ENCODE measurements around the gene SIDT1.

DNA sequence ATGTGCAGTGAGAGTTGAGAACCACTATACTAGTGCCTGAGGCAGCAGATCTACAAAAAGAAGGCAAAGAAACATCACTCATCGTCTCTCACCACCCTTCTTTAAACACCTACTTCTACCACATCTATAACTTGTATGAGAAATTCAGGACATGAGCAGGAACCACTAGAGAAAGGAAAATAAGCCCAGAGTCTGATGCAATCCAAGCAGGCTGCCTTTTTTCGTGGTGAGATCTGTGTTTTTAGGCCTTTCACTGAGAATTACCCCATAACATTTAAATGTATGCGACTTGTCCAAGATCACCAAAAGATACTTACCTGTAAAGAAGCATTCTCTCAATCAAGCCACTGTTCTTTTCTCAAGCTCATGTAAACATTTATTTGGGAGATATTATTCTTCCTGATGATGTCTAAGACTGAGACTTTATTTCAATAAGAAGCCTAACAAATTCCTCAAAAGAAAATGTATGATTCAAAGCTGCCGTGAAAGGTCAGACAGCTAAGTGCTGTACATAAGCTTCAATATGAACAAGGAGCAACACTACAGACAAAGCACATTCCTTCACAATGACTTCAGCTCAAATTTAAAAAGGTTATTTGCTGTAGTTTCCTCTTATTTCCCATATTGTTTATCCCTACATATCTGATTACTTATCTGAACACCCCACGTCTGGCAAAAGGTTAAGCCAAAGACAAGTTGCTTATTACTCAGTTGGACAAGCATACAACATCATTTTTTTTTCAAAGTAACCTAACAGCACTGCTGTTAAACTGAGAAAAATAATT lies 33.9 kb upstream of the SIDT1 start:
- TF ChIP-seq, protein P1, sequence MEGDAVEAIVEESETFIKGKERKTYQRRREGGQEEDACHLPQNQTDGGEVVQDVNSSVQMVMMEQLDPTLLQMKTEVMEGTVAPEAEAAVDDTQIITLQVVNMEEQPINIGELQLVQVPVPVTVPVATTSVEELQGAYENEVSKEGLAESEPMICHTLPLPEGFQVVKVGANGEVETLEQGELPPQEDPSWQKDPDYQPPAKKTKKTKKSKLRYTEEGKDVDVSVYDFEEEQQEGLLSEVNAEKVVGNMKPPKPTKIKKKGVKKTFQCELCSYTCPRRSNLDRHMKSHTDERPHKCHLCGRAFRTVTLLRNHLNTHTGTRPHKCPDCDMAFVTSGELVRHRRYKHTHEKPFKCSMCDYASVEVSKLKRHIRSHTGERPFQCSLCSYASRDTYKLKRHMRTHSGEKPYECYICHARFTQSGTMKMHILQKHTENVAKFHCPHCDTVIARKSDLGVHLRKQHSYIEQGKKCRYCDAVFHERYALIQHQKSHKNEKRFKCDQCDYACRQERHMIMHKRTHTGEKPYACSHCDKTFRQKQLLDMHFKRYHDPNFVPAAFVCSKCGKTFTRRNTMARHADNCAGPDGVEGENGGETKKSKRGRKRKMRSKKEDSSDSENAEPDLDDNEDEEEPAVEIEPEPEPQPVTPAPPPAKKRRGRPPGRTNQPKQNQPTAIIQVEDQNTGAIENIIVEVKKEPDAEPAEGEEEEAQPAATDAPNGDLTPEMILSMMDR (IDR thresholded peaks at IDR 0.05) = no peak
- no peak for TF ChIP-seq POLR2A (IDR thresholded peaks at IDR 0.05)
